ENCODE data around the gene EIPR1.

- TF ChIP-seq, protein P1, sequence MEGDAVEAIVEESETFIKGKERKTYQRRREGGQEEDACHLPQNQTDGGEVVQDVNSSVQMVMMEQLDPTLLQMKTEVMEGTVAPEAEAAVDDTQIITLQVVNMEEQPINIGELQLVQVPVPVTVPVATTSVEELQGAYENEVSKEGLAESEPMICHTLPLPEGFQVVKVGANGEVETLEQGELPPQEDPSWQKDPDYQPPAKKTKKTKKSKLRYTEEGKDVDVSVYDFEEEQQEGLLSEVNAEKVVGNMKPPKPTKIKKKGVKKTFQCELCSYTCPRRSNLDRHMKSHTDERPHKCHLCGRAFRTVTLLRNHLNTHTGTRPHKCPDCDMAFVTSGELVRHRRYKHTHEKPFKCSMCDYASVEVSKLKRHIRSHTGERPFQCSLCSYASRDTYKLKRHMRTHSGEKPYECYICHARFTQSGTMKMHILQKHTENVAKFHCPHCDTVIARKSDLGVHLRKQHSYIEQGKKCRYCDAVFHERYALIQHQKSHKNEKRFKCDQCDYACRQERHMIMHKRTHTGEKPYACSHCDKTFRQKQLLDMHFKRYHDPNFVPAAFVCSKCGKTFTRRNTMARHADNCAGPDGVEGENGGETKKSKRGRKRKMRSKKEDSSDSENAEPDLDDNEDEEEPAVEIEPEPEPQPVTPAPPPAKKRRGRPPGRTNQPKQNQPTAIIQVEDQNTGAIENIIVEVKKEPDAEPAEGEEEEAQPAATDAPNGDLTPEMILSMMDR (IDR thresholded peaks at IDR 0.05), result no peak
- TF ChIP-seq POLR2A (IDR thresholded peaks at IDR 0.05), result no peak
Observed at GRCh38 chr2:3342324-3342723, 35.3 kb downstream of the EIPR1 start.
